ENCODE results near the gene SERGEF.

Gene SERGEF

DNA sequence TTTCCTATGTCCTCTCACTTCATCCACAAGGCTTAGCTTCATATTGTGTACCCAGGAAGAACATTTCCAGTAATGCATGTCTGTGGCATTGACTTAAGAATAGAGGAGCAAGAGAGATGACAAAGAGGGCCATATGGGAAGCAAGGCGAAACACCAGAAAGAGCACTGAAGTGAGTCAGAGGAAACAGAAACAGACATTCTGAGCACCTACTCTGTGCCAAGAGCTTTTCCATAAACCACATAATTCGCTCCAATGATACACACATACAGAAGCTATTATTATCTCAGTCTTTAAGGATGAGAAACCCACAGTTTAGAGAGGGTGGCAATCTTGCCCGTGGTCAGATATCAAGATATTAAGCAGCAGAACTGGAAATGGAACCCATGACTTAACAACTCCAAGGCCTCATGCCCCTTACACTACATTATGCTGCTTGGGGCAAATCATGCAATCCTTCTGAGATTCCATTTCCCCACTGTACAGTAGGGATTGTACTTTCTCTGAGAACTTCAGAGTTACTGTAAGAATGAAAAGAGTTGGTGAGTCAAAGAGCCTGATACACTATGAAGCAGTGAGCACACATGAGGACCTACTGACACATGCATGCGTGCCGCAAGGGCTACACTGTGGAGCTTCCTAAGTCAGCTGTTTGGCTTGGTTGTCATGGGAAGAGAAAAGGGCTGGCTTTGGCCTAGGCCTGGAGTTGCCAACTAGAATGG lies 151.7 kb downstream of the SERGEF start:
- Histone ChIP-seq H4K20me1 (ENCODE audit: insufficient read depth, low read length) (no peaks in the 10 kb centered on the region), H3K4me1 (ENCODE audit: low read length) (no peaks in the 10 kb centered on the region), H3K36me3 (replicated peaks; ENCODE audit: insufficient read depth, low read length) (no peaks in the 10 kb centered on the region), H3K79me2 (ENCODE audit: low read length) (no peaks in the 10 kb centered on the region), H3K9me2 (replicated peaks; ENCODE audit: insufficient read depth, low read length) (no peaks in the 10 kb centered on the region), H3K4me2 (ENCODE audit: low read depth, low read length) (no peak overlapping the region), H3K4me3 (ENCODE audit: low read length) (no peak overlapping the region), H3K9ac (ENCODE audit: low read length) (no peak overlapping the region), H3K27ac (ENCODE audit: low read length) (no peak overlapping the region), H2AFZ (ENCODE audit: low read length) (no peak overlapping the region), H3K27me3 (replicated peaks; ENCODE audit: insufficient read depth, low read length) (no peaks in the 10 kb centered on the region), H3K9me3 (replicated peaks; ENCODE audit: insufficient read depth, low read length) (no peaks in the 10 kb centered on the region), H3F3A (ENCODE audit: insufficient read depth, low read length) (no peaks in the 10 kb centered on the region)
- no peak for DNase-seq
- TF ChIP-seq EZH2 (optimal IDR thresholded peaks at IDR 0.05; ENCODE audit: low read depth, low read length) = no peak
- TF ChIP-seq, protein P1, sequence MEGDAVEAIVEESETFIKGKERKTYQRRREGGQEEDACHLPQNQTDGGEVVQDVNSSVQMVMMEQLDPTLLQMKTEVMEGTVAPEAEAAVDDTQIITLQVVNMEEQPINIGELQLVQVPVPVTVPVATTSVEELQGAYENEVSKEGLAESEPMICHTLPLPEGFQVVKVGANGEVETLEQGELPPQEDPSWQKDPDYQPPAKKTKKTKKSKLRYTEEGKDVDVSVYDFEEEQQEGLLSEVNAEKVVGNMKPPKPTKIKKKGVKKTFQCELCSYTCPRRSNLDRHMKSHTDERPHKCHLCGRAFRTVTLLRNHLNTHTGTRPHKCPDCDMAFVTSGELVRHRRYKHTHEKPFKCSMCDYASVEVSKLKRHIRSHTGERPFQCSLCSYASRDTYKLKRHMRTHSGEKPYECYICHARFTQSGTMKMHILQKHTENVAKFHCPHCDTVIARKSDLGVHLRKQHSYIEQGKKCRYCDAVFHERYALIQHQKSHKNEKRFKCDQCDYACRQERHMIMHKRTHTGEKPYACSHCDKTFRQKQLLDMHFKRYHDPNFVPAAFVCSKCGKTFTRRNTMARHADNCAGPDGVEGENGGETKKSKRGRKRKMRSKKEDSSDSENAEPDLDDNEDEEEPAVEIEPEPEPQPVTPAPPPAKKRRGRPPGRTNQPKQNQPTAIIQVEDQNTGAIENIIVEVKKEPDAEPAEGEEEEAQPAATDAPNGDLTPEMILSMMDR (IDR thresholded peaks at IDR 0.05; ENCODE audit: low read length) = no peak
- no peak for TF ChIP-seq EZH2phosphoT487 (IDR thresholded peaks at IDR 0.05; ENCODE audit: low read length)

- H3K9ac ChIP-seq (ENCODE audit: low read length) = no peak overlapping the region
- no peaks in the 10 kb centered on the region for H3K4me1 ChIP-seq (ENCODE audit: low read length)
- no peaks in the 10 kb centered on the region for H3K36me3 ChIP-seq (replicated peaks; ENCODE audit: insufficient read depth, low read length)
- no peaks in the 10 kb centered on the region for H3K27me3 ChIP-seq (replicated peaks; ENCODE audit: insufficient read depth, low read length)
- no peak for DNase-seq
- no peaks in the 10 kb centered on the region for H4K20me1 ChIP-seq (ENCODE audit: insufficient read depth, low read length)
- TF ChIP-seq, protein P1 (IDR thresholded peaks at IDR 0.05; ENCODE audit: low read length) = no peak
- TF ChIP-seq EZH2phosphoT487 (IDR thresholded peaks at IDR 0.05; ENCODE audit: low read length) (no peak), EZH2 (optimal IDR thresholded peaks at IDR 0.05; ENCODE audit: low read depth, low read length) (no peak)
- H3K4me2 ChIP-seq (ENCODE audit: low read depth, low read length) = no peak overlapping the region
- H3K79me2 ChIP-seq (ENCODE audit: low read length) = no peaks in the 10 kb centered on the region
- H3K4me3 ChIP-seq (ENCODE audit: low read length) = no peak overlapping the region
- no peak overlapping the region for H3K27ac ChIP-seq (ENCODE audit: low read length)
- H3F3A ChIP-seq (ENCODE audit: insufficient read depth, low read length) = no peaks in the 10 kb centered on the region
- H2AFZ ChIP-seq (ENCODE audit: low read length) = no peak overlapping the region
- no peaks in the 10 kb centered on the region for H3K9me3 ChIP-seq (replicated peaks; ENCODE audit: insufficient read depth, low read length)
- no peaks in the 10 kb centered on the region for H3K9me2 ChIP-seq (replicated peaks; ENCODE audit: insufficient read depth, low read length)
Observed at GRCh38 chr11:17859552-17859951, 153.3 kb downstream of the SERGEF start.

DNA sequence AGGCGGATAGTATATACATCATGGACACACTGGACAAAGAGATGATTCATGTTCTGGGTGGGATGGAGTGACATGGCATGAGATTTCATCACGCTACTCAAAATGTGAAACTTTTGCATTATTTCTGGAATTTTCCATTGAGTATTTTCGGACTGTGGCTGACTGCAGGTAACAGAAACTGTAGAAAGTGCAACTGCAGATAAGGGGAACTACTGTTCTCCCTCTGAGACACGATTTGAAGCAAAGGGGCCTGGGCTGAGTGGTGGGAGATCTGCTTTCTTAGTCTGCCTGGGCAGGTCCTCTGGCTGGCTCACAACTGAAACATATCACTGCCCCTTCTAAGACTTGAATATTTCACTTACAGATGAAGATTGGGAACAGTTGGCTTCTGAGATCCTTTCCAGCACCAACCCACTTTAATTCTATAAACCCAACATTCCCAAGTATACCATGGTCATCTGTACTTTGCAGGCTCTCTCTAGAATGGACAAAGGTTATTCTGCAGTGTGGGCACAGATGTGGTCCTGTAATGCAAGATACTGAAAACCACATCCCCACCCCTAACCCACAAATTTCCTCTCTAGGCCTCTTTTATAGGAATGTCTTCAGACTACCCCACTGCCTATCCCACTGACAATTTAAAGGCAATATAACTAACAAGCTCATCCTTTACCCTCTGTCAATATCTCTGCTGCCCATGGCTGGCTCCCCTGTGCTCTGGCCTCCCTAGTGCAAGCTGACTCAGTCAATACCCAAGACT lies 157.1 kb downstream of the SERGEF start:
- H3K27ac ChIP-seq (ENCODE audit: low read length) = no peak overlapping the region
- no peaks in the 10 kb centered on the region for H3F3A ChIP-seq (ENCODE audit: insufficient read depth, low read length)
- no peaks in the 10 kb centered on the region for H4K20me1 ChIP-seq (ENCODE audit: insufficient read depth, low read length)
- no peaks in the 10 kb centered on the region for H3K79me2 ChIP-seq (ENCODE audit: low read length)
- H3K4me3 ChIP-seq (ENCODE audit: low read length) = no peak overlapping the region
- H2AFZ ChIP-seq (ENCODE audit: low read length) = no peak overlapping the region
- H3K4me2 ChIP-seq (ENCODE audit: low read depth, low read length) = no peak overlapping the region
- no peaks in the 10 kb centered on the region for H3K4me1 ChIP-seq (ENCODE audit: low read length)
- H3K9ac ChIP-seq (ENCODE audit: low read length) = no peak overlapping the region
- no peaks in the 10 kb centered on the region for H3K27me3 ChIP-seq (replicated peaks; ENCODE audit: insufficient read depth, low read length)
- no peaks in the 10 kb centered on the region for H3K9me2 ChIP-seq (replicated peaks; ENCODE audit: insufficient read depth, low read length)
- TF ChIP-seq, protein P1 (IDR thresholded peaks at IDR 0.05; ENCODE audit: low read length) = no peak
- TF ChIP-seq EZH2 (optimal IDR thresholded peaks at IDR 0.05; ENCODE audit: low read depth, low read length) (no peak), EZH2phosphoT487 (IDR thresholded peaks at IDR 0.05; ENCODE audit: low read length) (no peak)
- DNase-seq = no peak
- no peaks in the 10 kb centered on the region for H3K36me3 ChIP-seq (replicated peaks; ENCODE audit: insufficient read depth, low read length)
- no peaks in the 10 kb centered on the region for H3K9me3 ChIP-seq (replicated peaks; ENCODE audit: insufficient read depth, low read length)
